Left ventricle myocardium inferior (tissue), 1 donor: ENCODE data around the gene FARP2. TPM values are rescaled to one million over a fixed set of nuclear protein-coding genes. Genes with fewer than 3 reads are reported as not detected.

ENCODE experiments used
- DNase-seq: peaks from one replicate; pipeline ENCODE4 v3.0.0-alpha.2; 2020
- H3K27ac ChIP-seq: fragments of 200-600 bp; replicated peaks from 2 replicates; pipeline ENCODE4 v1.8.0; 2021
- H3K27me3 ChIP-seq: fragments of 200-600 bp; 2 replicates; pipeline ENCODE4 v1.8.0; 2021; ENCODE audit warnings: low read depth
- H3K36me3 ChIP-seq: fragments of 200-600 bp; 2 replicates; pipeline ENCODE4 v1.8.0; 2021
- H3K4me1 ChIP-seq: fragments of 200-600 bp; 2 replicates; pipeline ENCODE4 v1.8.0; 2021
- H3K4me3 ChIP-seq: fragments of 200-600 bp; 2 replicates; pipeline ENCODE4 v1.8.0; 2021; ENCODE audit warnings: mild to moderate bottlenecking, moderate library complexity
- H3K9me3 ChIP-seq: fragments of 200-600 bp; replicated peaks from 2 replicates; pipeline ENCODE4 v1.8.0; 2021
- intact Hi-C: fragments of 100-400 bp; cut with micrococcal nuclease; formaldehyde crosslinking; loops from one replicate; pipeline ENCODE4 v1.11.0; 2022
- total RNA-seq: library from RNA; stranded (reverse); fragmentation: NEBNext Ultra II Directional; extraction: Animal tissue kit (Norgen Biotek cat#: 25700); gene quantifications from one replicate; pipeline ENCODE4 v1.2.1, GENCODE V29; 2021
- TF ChIP-seq, protein P1 (sequence below): fragments of 200-600 bp; IDR thresholded peaks from 2 replicates; pipeline ENCODE4 v1.8.0; 2021; ENCODE audit warnings: antibody characterized with exemption, mild to moderate bottlenecking, borderline replicate concordance
- donor health status: DM: no; HTN: yes; CAD: no; lungs with severe emphysema.

FARP2 gene
- total RNA-seq, 1 donor from 2014 or later: 16.5 TPM

DNA sequence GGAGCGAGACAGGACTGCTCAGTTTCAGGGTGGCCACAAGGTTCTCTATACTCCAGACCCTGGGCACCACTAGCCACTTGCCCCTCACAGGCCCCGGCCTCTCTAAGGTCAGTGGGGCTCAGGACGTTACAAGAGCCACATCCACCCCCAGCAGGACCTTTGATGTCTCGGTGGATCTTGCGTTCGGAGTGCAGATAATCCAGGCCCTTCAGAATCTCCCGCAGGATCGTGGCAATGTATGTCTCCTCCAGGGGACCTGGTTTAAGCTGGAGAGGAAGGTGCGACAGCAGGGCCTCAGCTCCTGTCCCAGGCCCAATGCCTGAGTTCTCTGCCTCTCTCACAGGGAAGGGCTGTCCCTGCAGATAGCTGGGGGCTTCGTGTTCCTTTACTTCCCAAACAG lies 143.9 kb downstream of the FARP2 start:
- Histone ChIP-seq H3K4me3 (no peak overlapping the region), H3K9me3 (no peaks in the 10 kb centered on the region), H3K36me3 (peaks cover 57% of the 10 kb centered on the region), H3K27me3 (no peaks in the 10 kb centered on the region), H3K4me1 (peaks cover under 1% of the 10 kb centered on the region), H3K27ac (no peak overlapping the region)
- intact Hi-C loops: no loop called here
- no peak for DNase-seq
- TF ChIP-seq, protein P1, sequence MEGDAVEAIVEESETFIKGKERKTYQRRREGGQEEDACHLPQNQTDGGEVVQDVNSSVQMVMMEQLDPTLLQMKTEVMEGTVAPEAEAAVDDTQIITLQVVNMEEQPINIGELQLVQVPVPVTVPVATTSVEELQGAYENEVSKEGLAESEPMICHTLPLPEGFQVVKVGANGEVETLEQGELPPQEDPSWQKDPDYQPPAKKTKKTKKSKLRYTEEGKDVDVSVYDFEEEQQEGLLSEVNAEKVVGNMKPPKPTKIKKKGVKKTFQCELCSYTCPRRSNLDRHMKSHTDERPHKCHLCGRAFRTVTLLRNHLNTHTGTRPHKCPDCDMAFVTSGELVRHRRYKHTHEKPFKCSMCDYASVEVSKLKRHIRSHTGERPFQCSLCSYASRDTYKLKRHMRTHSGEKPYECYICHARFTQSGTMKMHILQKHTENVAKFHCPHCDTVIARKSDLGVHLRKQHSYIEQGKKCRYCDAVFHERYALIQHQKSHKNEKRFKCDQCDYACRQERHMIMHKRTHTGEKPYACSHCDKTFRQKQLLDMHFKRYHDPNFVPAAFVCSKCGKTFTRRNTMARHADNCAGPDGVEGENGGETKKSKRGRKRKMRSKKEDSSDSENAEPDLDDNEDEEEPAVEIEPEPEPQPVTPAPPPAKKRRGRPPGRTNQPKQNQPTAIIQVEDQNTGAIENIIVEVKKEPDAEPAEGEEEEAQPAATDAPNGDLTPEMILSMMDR: no peak

DNA sequence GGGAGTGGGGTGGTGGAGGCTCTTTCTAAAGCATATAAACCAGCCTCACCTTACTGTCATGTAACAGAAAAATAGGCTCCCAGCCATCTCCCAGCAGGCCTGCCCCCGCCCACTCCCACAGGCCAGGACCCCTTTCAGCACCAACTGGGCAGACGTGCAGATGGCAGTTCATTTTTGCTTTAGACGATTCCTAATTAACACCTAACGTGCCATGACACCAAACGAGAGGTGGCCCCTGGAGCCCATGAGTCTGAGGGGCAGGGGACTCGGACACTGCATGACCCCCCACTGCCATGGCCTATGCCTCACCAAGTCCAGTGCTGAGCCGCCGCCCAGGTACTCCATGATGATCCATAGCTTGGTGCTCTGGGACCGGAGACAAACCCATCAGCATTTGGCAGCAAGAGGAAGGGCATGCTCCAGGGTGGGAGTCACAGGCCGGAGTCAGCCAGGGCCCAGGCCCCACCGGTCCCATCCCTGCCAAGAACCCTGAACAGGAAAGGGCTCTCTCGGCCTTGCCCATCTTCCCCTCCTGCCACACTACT lies 144.4 kb downstream of the FARP2 start:
- TF ChIP-seq, protein P1: no peak
- H3K36me3 ChIP-seq: peaks cover 52% of the 10 kb centered on the region
- intact Hi-C loops: no loop called here
- H3K27me3 ChIP-seq: no peaks in the 10 kb centered on the region
- no peak for DNase-seq
- H3K9me3 ChIP-seq: no peaks in the 10 kb centered on the region
- H3K4me1 ChIP-seq: peaks cover 6% of the 10 kb centered on the region
- H3K4me3 ChIP-seq: no peak overlapping the region
- H3K27ac ChIP-seq: no peak overlapping the region

DNA sequence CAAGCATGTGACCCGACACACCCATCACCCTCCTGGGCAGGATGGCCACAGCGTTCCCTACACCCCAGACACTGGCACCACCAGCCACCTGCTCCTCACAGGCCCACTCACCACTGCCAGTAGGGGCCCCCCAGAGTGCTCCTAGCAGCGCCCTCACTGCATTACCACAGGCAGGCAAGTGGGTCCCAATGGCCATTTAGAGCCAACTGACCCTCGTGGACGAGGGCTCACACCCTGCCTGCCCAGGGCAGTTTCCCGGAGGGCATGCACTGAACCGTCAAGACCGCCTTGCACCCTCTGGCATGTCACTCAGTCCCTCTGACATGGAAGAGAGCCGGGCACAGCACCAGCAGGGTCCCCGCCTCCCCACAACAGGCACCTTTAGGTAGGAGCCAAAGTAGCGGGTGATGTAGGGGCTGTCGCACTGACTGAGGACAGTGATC lies 145.0 kb downstream of the FARP2 start:
- intact Hi-C loops: no loop called here
- no peaks in the 10 kb centered on the region for H3K9me3 ChIP-seq
- no peak overlapping the region for H3K4me3 ChIP-seq

DNA sequence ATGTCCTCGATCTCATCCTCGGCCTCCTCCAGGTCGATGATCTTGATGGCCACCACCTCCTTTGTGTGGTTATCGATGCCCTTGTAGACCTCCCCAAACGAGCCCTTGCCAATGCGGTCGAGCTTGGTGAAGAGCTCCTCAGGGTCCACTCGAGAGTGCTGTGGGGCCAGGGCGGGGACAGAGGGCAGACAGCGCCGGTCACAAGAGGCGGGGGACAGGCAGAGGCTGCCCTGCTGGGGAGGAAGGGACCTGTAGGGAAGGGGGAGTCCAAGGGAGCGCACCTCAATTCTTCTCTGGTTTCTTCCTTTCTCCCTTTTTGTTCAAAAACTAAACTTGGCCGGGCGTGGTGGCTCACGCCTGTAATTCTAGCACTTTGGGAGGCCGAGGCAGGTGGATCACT lies 145.5 kb downstream of the FARP2 start:
- Histone ChIP-seq H3K9me3 (no peaks in the 10 kb centered on the region), H3K36me3 (peaks cover 41% of the 10 kb centered on the region), H3K27me3 (no peaks in the 10 kb centered on the region), H3K27ac (no peak overlapping the region), H3K4me3 (no peak overlapping the region), H3K4me1 (peaks cover 16% of the 10 kb centered on the region)
- no peak for DNase-seq
- intact Hi-C loops: no loop called here
- TF ChIP-seq, protein P1: no peak

More for the DNA sequence above, 145.0 kb downstream of the FARP2 start:
- no peaks in the 10 kb centered on the region for H3K27me3 ChIP-seq
- TF ChIP-seq, protein P1: no peak
- H3K36me3 ChIP-seq: peaks cover 46% of the 10 kb centered on the region
- DNase-seq: no peak
- no peak overlapping the region for H3K27ac ChIP-seq
- peaks cover 12% of the 10 kb centered on the region for H3K4me1 ChIP-seq

DNA sequence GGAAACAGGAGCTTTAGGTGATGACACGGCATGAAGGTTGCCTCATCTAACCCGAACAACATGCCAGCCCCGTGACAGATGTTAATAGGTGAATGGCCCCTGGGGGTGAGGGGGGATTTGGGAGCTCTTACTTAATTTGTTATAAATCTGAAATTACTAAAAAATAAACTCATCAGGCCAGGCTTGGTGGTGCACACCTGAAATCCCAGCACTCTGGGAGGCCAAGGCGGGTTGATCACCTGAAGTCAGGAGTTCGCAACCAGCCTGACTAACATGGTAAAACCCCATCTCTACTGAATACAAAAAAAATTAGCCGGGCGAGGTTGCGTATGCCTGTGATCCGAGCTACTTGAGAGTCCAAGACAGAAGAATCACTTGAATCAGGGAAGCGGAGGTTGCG lies 146.2 kb downstream of the FARP2 start:
- Histone ChIP-seq H3K27ac (no peak overlapping the region), H3K4me3 (no peak overlapping the region), H3K4me1 (peaks cover 23% of the 10 kb centered on the region), H3K36me3 (peaks cover 34% of the 10 kb centered on the region), H3K27me3 (no peaks in the 10 kb centered on the region), H3K9me3 (no peaks in the 10 kb centered on the region)
- TF ChIP-seq, protein P1: no peak
- no peak for DNase-seq
- intact Hi-C loops: no loop called here
